Hematopoietic multipotent progenitor cell treated with erythropoietin and hydrocortisone succinate and interleukin-3 and kit ligand, for 6 days (in vitro differentiated cells): ENCODE results near the gene LRRC4B.
A peak's percentile ranks its signal among the peaks of the same experiment; 100 is the strongest.
"Not testable (repeated sequence)": the region's sequence is repeated elsewhere in the genome, so short reads cannot be mapped to it uniquely, and the experiment has no call there.

Experiments
- DNase-seq: peaks from one replicate; pipeline ENCODE4 v3.0.0-alpha.2; 2015

LRRC4B gene

DNA sequence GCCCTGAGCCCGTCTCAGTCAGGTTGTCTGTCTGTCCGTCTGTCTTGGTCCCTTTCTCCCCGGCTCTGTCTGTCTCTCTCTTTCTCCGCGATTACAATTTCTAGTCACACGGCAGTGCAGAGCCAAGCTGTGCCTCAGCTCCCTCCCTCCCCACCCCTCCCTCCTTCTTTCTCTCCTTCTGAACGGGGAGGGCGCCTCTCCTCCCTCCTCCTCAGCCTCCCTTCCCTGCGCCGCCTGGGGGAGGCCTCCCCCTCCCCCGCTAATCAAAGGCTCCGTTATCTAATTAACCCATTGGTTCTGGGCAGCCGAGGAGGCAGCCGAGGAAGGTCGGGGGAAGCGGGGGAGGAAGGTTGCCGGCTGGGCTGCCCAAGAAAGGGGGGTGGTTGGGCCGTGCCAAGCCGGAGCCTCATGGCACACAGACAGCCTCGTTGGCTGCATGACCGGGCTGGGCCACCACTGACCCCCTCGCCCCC lies 16.5 kb downstream of the LRRC4B start:
- DNase-seq = peak; percentile 30

DNA sequence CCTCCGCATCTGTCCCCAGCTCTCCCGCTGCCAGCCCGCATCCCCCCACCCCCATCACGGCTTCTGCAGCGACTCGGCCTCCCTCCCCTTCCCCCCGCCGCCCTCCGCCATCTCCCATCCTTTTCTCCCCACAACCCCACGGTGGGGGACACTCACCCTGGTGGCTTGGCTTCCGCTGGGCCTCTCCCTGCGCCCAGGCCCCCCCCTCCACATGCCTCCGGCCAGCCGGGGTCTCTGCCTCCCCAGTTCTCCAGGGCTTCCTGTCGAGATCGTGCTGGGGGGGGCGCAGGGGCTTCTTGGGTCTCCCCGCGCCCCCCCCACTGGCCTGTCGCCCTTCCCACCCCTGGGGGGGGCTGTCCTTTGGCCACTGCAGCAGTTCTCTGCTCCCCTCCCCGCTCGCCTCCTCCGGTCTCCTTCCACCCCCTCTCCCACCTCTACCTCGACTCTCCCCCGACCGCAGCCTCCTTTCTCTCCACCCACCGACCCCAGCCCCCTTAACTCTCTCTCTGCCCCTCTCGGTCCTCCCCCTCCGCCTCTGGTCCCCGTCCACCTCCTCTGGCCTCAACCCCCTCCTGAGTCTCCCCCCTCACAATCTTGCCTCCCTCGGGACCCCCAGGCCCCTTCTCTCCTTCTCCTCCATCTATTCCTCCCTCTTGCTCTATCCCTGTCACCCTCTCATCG lies 17.1 kb downstream of the LRRC4B start:
- no peak for DNase-seq

DNA sequence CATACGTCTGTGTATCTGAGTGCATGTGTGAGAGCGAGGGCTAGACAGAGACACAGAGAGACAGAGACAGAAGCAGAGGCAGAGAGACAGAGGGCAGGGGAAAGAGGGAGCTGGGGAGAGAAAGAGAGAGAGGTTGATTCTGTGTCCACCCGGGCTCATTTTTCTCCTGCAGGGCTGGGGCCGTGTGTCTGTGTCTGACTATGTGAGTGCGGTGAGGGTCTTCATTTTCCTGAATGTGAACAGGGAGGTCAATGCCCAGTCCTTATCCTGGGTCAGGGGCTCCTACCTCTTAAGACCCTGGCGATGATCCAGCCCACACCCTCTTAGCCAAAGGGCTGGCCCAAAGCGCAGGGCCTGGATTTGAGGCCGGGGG lies 17.7 kb downstream of the LRRC4B start:
- DNase-seq = no peak

DNA sequence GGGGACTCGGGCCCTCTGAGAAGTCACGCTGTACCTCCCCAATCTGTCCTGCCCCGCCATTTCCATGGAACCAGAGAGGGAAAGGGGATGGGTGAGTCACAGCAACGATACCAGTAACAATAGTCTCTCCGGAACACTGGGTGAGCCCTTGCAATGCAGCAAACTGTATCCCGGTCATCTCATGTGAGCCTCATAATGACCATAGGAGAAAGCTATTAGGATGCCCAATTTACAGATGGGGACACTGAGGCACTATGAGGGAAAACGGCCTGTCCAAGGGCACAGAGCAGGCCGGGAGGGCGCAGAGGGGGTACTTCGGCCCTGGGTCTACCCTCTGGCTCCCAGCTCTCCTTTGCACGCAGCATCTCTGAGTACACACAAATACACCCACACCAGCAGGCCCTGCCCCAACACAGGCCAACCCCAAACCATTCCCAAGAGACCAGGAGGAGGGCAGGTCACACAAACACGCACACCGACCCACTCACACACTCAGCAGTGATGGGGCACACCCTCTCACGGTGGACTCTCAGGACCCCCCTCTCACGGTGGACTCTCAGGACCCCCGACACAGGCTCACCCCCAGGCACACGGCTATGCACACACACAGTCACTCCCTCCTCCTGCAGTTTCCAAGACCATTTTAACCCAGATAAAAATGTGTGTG lies 18.2 kb downstream of the LRRC4B start:
- DNase-seq = no peak

DNA sequence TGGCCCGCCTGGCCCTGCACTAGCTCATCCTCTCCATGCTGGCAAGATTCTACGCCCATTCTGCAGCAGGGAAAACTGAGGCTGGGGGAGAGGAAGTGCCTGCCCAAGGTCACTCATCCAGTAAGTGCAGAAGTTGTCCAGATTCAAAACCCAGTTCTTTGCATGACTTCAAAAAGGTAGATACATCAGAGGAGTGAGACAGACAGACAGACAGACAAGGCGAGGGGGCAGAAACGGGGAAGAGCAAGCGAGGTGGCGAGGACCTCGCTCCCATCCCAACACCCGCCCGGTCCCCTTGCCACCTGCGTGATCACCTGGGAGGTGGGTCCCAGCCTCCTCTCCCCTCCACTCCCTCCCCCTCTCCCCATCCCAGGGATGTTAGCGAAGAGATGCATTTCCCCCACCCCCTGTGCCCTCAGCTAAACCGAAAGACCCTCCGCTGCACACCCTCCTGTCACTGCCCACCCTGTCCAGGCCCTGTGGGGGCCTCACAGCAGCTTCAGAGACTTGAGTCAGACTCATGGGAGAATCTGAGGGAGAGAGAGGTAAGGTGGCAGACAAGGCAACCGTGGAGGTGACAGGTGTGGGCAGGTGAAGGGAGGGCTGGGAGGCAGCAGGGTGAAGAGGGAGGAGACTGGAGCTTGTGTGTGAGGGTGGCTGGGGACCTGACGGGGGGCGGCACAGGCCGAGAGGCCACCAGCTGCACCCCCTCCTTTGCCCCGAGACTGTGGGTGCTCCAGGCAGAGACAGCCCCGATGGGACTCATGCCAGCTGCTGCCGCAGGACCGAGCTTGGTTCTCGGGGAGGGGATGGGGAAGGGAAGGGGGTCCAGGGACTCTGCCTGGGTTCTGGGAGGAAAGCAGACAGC lies 18.9 kb downstream of the LRRC4B start:
- DNase-seq = no peak

DNA sequence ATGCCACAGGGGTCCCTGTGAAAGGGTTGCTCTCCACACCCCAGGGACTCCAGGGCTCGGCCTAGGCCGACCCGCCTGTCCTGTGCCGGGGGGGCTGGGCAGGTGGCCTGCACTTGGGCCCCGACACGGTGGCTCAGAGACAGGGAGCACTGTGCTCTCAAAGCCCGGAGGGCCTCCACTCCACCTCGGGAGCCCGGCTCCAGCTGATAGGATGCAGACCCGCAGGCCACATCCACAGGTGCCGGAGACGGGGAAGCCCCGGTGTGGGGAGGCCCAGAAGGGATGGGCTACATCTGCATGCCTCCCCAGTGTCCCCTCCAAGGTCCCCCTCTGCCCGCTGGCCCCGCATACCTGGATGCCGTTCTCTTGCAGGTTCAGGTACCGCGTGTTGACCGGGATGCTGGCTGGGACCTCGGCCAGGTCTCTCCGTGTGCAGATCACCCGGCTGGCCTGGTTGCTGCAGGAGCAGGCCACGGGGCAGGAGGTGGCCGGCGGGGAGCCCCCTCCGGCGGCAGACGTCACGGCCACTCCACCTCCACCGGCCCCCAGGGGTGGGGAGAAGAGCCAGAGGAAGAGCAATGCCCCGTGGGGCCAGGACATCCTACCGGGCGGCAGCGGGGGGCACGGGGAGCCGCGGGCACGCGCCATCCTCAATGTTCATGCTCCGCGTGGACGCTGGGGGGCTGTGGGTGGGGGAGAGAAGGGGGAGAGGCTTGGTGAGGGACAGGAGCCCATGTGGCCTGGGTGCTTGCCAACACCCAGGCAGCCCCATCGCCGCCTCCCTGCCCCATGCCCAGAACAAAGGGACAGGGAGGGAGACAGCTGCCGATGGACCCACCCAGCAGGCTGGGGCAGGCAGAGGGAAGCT lies 19.8 kb downstream of the LRRC4B start:
- no peak for DNase-seq

DNA sequence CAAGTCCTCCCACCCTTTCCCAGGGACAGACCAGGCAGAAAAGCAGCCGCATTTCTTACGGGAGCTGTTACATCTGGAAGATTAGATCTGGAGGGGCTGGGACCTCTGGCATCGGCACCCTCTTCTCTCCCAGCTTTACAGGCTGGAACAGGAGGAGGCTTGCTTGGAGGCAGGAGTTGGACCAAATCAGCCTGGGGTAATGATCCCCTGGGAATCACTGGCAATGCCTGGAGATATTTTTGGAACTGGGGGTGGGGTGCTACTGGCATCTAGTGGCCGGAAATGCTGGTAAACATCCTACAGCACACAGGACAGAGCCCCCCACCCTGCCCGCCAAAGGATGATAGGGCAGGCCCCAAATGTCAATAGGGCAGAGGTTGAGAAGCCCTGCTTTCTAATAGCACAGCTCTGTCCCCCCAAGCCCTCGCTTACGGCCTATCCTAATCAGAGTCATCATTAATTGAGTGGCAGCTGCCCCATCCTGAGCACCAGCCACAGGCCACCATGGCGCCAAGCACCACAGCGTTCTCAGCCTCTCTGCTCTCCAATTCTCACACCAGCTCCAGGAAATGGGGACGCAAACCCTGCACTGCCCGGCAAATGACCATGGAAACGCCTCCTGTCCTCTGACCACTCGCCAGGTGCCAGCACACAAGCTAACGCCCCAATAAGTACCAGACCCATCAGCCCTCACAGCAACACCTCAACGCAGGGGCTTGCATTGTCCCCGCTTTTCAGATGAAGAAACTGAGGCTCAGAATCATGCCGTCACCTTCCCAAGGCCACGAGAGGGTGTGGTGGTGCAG lies 20.6 kb downstream of the LRRC4B start:
- DNase-seq = no peak

DNA sequence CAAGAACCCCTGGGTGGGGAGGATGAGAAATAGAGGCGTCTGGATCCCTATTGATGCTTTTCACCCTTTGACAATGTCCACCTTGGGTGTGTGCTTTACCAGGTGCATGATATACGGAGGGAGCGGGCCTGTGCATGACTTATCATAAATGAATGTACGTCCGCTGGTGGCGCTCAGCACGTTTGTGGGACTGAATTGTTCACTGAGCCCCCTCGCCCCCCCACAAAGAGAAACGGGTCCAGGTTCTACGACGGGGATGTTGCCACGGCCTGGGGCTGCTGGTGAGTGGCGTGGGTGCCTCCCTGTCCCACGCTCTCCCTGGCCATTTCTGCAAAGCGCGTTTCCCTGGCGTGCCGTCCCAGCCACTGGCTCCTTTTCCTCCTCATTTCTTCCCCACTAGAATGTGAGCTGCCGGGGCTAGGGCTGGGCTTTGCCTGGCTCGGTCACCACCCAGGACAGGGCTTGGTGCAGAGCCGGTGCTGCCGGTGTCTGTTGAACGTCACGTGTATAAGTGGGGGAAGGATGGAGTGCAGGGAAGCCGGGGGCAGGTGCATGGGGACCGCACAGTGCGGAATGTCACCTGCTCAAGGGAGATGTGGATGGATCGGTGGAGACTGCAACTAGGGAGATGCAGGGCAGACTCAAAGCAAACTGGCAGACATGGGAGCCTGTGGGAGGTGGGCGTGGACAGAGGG lies 21.6 kb downstream of the LRRC4B start:
- DNase-seq = no peak

DNA sequence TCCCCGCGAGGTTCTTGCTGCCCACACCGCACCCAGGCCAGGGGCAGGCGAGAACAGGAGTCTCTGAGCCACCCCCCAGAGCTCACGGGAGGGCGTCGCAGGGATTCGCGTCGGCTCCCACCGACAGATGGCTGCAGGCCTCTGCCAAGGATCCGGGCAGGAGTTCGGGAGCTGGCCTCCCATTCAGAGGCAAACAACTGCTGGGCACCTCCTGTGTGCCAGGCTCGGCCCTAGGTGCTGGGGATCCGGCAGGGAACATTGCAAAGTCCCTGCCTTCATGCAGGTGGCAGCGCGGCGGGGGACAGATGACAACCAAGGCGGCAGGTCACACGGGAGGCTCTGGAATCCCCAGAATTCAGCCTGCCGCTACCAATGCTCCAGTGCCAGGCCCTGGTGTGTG lies 25.3 kb downstream of the LRRC4B start:
- no peak for DNase-seq

DNA sequence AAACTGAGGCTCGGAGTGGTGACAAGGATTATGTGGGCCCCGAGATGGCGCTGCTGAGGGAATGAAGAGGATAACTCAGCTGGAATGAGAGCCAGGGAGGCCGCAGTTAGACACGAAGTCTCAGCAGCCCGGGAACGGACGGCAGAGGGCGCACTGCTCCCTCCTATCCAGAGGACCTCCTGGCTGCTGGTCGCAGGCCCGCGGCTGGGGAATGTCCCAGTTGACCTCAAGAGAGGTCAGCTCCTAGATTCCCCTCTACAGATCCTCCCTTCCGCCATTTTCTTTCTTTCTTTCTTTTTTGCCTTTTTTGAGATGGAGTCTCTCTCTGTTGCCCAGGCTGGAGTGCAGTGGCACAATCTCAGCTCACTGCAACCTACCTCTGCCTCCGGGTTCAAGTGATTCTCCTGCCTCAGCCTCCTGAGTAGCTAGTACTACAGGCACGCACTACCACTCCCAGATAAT lies 30.4 kb downstream of the LRRC4B start:
- DNase-seq = peak; percentile 89

DNA sequence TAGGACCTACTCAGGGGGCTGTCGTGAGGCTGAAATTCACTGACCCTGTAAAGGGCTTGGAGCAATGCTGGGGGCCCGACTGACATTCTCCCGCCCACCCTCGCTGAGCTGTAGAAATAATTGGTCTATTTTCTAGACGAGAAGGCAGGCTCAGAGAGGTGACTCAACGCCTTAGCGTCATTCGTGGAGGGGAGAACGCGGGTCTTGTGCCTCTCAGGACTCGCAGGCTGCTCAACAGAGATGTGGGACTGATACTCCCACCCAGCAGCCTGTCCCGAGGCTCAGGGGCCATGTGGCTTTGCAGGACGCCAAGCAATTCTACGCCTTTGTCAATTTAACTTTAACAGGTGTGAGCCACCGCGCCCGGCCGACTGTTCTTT lies 30.9 kb downstream of the LRRC4B start:
- no peak for DNase-seq

DNA sequence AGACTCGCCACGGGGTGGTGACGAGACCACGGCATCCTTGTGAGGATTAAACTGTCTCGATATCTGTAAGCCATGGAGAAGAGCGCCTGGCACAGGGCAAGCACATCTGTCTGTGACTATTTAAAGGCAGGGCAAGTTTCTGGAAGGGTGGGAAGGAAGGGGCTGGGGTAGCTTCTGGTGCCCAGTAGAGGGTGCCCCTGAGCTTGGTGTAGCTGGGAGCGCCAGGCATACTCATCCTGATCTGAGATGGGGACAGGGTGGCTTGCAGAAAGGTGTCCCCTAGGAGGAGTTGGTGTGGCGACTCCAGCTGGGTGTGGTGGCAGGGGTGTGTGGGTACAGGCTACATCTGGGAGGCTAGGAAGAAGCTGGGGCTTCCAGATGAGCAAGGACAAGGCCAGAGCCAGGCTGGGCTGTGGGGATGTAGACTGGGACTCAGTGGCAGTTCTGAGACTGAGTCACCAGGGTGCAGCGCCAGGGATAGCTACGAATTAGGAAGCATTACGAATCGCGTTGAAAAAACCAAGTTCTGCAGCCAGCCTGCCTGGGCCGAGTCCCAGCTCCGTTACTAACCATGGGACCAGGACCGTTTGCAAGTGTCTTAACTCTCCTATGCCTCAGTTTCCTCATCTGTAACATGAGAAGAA lies 31.5 kb downstream of the LRRC4B start:
- no peak for DNase-seq

DNA sequence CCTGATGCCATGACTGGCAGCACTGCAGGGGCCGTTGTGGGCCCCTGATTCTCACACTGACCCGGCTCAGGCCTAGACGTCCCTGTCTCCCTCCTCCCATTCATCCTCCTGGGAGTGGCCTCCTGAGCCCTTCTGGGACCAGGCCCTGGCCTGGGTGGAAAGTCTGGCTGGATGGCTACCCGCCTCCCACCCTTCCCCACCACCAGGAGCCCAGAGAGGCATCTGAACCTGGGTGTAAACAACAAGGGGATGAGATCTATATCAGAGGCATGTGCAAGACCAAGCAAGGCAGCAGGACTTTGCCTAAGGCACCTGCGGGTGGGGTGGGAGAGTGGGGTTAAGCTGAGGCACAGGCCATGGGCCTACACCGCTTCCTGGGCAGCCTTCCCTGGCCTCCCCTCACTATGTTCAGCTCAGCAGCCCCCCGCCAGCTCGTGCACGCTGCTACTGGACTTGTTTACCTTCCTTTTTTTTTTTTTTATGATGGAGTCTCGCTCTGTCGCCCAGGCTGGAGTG lies 32.5 kb downstream of the LRRC4B start:
- DNase-seq = no peak

DNA sequence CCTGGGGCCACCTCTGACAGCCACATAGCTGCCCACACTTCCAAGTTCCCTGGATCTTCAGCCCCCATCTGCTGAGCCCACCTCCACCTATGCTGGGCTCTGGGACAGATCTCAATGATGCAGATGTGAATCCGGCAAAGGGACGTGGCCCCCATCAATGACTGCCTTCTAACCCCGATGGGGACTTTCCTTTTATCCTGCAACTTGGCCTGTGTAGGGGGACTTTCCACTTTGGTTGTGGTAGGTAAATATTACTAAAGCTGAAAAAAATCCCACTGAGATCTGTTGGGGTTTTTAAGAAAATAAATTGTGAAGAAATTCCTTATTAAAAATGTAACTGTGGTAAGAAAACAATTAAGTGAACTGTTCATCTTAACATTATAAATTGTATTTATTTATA lies 33.8 kb downstream of the LRRC4B start:
- no peak for DNase-seq

DNA sequence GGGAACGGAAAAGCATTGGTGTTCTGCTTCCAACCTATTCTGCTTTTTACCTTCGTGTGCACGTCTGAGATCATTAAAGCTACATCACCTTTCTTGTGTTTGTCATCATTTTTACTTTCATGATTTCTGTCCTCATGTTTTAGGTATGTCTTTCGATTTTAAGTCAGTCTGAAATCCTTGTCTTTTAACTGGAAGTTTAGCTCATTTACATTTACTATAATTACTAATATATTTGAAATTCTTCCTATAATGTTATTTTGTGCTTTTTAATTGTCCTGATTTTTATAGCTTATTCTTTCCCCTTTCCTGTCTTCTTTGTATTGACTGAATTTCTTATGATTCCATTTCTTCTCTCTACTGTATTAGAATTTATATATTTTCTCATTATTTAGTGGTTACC lies 35.3 kb downstream of the LRRC4B start:
- no peak for DNase-seq

DNA sequence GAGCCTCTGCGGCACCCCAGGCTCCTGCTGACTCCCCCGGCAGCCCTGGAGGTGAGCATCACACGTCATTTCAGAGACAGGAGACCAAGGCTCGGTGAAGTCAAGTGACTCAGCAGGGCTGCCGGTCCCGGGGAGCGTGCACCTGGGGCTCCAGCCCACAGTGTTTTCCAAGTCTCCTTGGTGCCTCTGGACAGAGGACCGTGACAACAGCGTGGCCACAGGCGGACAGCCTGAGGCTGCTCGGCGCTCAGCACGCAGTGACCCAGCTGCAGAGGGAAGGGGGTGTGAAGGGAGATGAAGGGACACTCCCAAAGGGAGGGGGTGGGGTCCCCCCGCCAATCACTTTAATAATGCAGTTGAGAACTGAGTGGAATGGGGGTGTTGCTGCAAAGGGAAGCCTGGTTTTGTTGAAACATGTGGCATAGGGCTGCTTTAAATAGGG lies 37.0 kb downstream of the LRRC4B start:
- DNase-seq = no peak

DNA sequence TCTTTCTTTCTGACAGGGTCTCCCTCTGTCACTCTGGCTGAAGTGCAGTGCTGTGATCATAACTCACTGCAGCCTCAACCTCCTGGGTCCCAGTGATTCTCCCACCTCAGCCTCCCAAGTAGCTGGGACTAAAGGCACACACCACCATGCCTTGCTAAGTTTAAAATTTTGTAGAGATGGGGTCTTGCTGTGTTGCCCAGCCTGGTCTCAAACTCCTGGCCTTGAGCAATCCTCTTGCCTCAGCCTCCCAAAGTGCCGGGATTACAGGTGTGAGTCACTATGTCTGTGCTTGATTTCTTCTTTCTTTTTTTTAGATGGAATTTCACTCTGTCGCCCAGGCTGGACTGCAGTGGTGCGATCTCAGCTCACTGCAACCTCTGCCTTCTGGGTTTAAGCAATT lies 40.2 kb downstream of the LRRC4B start:
- not testable (repeated sequence) for DNase-seq

DNA sequence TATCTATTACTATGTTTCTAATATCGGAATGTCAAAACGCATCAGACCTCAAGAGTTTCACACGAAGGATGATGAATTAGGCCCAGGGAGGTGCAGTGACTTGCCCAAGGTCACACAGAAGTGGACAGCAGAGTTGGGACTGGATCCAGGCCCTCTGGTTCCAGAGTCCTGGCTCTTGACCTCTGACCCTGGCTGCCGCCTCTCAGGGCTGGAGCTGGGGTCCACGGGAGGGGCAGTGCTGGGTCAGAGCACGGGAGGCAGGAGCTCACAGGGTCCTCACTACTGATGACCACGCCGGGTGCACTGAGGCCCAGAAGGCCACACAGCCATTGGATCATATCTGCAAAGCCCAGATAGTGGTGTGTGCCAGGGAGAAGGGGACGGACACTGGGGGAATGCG lies 45.4 kb downstream of the LRRC4B start:
- DNase-seq = no peak

DNA sequence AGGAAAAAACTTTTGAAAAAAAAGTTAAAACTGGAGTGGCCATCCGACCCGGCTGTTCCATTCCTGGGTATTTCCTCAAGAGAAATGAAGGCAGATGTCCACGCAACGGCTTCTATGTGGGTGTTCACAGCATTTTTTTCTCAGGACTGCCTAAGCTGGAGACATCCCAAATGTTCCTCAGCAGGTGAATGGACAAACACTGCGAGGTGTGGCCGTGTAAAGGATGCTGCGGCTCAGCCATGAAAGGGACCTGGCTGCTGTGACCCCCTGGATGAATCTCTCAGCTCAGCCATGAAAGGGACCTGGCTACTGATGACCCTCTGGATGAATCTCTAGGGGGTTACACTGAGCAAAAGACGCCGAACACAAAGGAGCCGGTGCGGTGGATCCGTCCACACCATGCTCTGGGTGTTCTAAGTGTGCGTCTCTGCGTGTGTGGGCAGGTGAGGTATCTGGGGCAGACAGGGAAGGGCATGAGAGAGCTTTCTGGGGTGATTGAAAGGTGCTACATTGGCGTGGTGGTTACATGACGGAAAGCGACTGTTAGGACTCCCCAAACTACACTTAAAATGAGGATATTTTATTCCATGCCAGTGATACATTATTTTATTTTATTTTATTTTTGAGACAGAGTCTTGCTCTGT lies 47.3 kb downstream of the LRRC4B start:
- no peak for DNase-seq
